K562 (cell line): ENCODE results near the gene MED16. TPM values are rescaled to one million over a fixed set of nuclear protein-coding genes. Genes with fewer than 3 reads are reported as not detected.
A peak's percentile ranks its signal among the peaks of the same experiment; 100 is the strongest.

Experiments
- CC2D1A ChIP-seq: fragments of 450-650 bp; IDR thresholded peaks from 2 replicates; pipeline ENCODE4 v1.6.1; 2017; ENCODE audit warnings: mild to moderate bottlenecking
- ESRRA ChIP-seq: fragments of 450-650 bp; IDR thresholded peaks from 2 replicates; pipeline ENCODE4 v1.6.1; 2014; ENCODE audit warnings: low read depth, mild to moderate bottlenecking, moderate library complexity, borderline replicate concordance
- HDAC1 ChIP-seq, 2 experiments: fragments of 450-650 bp; IDR thresholded peaks; 2 replicates each; pipeline ENCODE4 v1.6.1; 2016 to 2017; ENCODE audit warnings: inconsistent platforms in 1 of 2, mild to moderate bottlenecking in 1 of 2, moderate library complexity in 1 of 2
- HNRNPH1 ChIP-seq: fragments of 200-400 bp; formaldehyde crosslinking; optimal IDR thresholded peaks from 2 replicates; pipeline ENCODE3; 2017; ENCODE audit warnings: low read depth, mild to moderate bottlenecking, low read length, moderate library complexity
- JUND ChIP-seq, 2 experiments: IDR thresholded peaks; 2 replicates in 1 of 2; 3 replicates in 1 of 2; pipeline ENCODE4 v1.6.1; 2011; ENCODE audit warnings: borderline replicate concordance in 2 of 2, low read depth in 2 of 2, low read length in 2 of 2, improper control_type of control experiment in 1 of 2, missing biosample characterization in 1 of 2, missing genetic modification characterization in 1 of 2, missing genetic modification reagents in 1 of 2
- KLF13 ChIP-seq: fragments of 450-650 bp; IDR thresholded peaks from 2 replicates; pipeline ENCODE4 v1.6.1; 2016; ENCODE audit warnings: missing genetic modification characterization, low read depth, mild to moderate bottlenecking, missing compliant biosample characterization, moderate library complexity, borderline replicate concordance
- MAFG ChIP-seq: fragments of 450-650 bp; conservative IDR thresholded peaks from 2 replicates; pipeline ENCODE4 v1.6.1; 2016; ENCODE audit warnings: missing genetic modification characterization, missing compliant biosample characterization
- MEIS2 ChIP-seq: fragments of 450-650 bp; IDR thresholded peaks from 2 replicates; pipeline ENCODE4 v1.6.1; 2014; ENCODE audit warnings: mild to moderate bottlenecking; ENCODE audit not compliant: partially characterized antibody
- NFYB ChIP-seq: IDR thresholded peaks from 2 replicates; pipeline ENCODE4 v1.6.1; 2011; ENCODE audit warnings: mild to moderate bottlenecking, moderate library complexity; ENCODE audit not compliant: insufficient read length; ENCODE audit errors: extremely low read depth
- NONO ChIP-seq, 2 experiments: fragments of 200-400 bp in 1 of 2; fragments of 450-650 bp in 1 of 2; formaldehyde crosslinking in 1 of 2; IDR thresholded peaks; 2 replicates each; pipeline ENCODE4 v1.6.1; 2017; ENCODE audit warnings: low read depth in 2 of 2, mild to moderate bottlenecking in 2 of 2, moderate library complexity in 2 of 2, low read length in 1 of 2
- POLR2G ChIP-seq: fragments of 200-400 bp; formaldehyde crosslinking; IDR thresholded peaks from 2 replicates; pipeline ENCODE4 v1.6.1; 2017; ENCODE audit warnings: low read depth, mild to moderate bottlenecking, antibody characterized with exemption, low read length, moderate library complexity
- RBM15 ChIP-seq: fragments of 200-400 bp; formaldehyde crosslinking; IDR thresholded peaks from 2 replicates; pipeline ENCODE4 v1.6.1; 2018; ENCODE audit warnings: mild to moderate bottlenecking, low read length, moderate library complexity; ENCODE audit not compliant: insufficient read depth
- SMC3 ChIP-seq: conservative IDR thresholded peaks from 2 replicates; pipeline ENCODE4 v1.6.1; 2011; ENCODE audit warnings: low read depth, low read length, improper control_type of control experiment; ENCODE audit not compliant: insufficient read depth
- THRAP3 ChIP-seq: fragments of 450-650 bp; IDR thresholded peaks from 2 replicates; pipeline ENCODE4 v1.6.1; 2016; ENCODE audit warnings: mild to moderate bottlenecking, inconsistent platforms, borderline replicate concordance
- ZNF311 ChIP-seq: fragments of 250-450 bp; sonication (Bioruptor Pico); IDR thresholded peaks from 2 replicates; pipeline ENCODE4 v1.4.0; 2020; ENCODE audit warnings: mild to moderate bottlenecking, moderate library complexity
- ZNF511 ChIP-seq: sonication (generic); formaldehyde crosslinking; IDR thresholded peaks from 2 replicates; pipeline ENCODE4 v1.8.0; 2022; ENCODE audit warnings: mild to moderate bottlenecking, missing genetic modification reagents
- ZSCAN32 ChIP-seq: fragments of 450-650 bp; formaldehyde crosslinking; IDR thresholded peaks from 2 replicates; pipeline ENCODE4 v1.4.0; 2020; ENCODE audit warnings: mild to moderate bottlenecking, moderate library complexity
- polyA plus RNA-seq, 8 experiments: library from polyadenylated mRNA; depleted of rRNA in 4 of 8; stranded (reverse) in 5 of 8; unstranded in 3 of 8; fragments of >200 nt; fragmentation: Nextera tagmentation in 2 of 8; fragmentation: Illumina TruSeq in 1 of 8; extraction: Ambion mirVana in 2 of 8; extraction: Trizol in 1 of 8; gene quantifications; 2 replicates each; pipeline versions ENCODE4 v1.2.1 to v1.2.3, GENCODE V29; 2011 to 2014; ENCODE audit warnings: inconsistent platforms in 1 of 8, missing spikeins in 1 of 8
- total RNA-seq, 7 experiments: library from RNA; depleted of rRNA in 6 of 7; stranded (reverse); fragments of >200 nt in 6 of 7; fragmentation: Illumina TruSeq in 2 of 7; extraction: Trizol in 2 of 7; gene quantifications; 2 replicates each; pipeline versions ENCODE4 v1.2.1 to v1.2.3, GENCODE V29; 2011 to 2021; ENCODE audit warnings: low replicate concordance in 1 of 7
- TF ChIP-seq, protein P1 (sequence below), 2 experiments: fragments of 450-650 bp in 1 of 2; sonication (generic) in 1 of 2; formaldehyde crosslinking in 1 of 2; IDR thresholded peaks; 2 replicates each; pipeline versions ENCODE4 v1.7.1 to v1.9.0; 2016 to 2022; ENCODE audit warnings: inconsistent platforms in 1 of 2, mild to moderate bottlenecking in 1 of 2, missing genetic modification reagents in 1 of 2

The MED16 gene
- total and polyA plus RNA-seq, 9 of the 15 experiments (the other 6 are each of a cell fraction or from before 2014, with no cell fraction given) = 0.89 to 59.9 (median 8.6) TPM

GRCh38 chr19:872266-872951 is 20.6 kb downstream of the MED16 start (continued):
- TF ChIP-seq ZNF511 (CRISPR knock-in tag) (no peak), NONO (IDR thresholded peaks at IDR 0.05; ENCODE audit: low read depth in 2 of 2, low read length in 1 of 2) (no peak), MEIS2 (no peak), CC2D1A (no peak), HNRNPH1 (no peak), POLR2G (peak; percentile 70), KLF13 (tag) (no peak), THRAP3 (no peak), ZNF311 (CRISPR knock-in tag) (no peak), ESRRA (no peak), MAFG (tag) (no peak), RBM15 (no peak), HDAC1 (IDR thresholded peaks at IDR 0.05) (0 out of 4 replicates have a peak, but pooled peaks of 1 of the 2 experiments have one; percentile 53), JUND (IDR thresholded peaks at IDR 0.05; ENCODE audit: borderline replicate concordance, low read depth, low read length) (no peak), JUND (tag; IDR thresholded peaks at IDR 0.05; ENCODE audit: borderline replicate concordance, low read depth, low read length) (no peak), SMC3 (no peak), NFYB (no peak), ZSCAN32 (CRISPR knock-in tag) (no peak)
- TF ChIP-seq, protein P1, sequence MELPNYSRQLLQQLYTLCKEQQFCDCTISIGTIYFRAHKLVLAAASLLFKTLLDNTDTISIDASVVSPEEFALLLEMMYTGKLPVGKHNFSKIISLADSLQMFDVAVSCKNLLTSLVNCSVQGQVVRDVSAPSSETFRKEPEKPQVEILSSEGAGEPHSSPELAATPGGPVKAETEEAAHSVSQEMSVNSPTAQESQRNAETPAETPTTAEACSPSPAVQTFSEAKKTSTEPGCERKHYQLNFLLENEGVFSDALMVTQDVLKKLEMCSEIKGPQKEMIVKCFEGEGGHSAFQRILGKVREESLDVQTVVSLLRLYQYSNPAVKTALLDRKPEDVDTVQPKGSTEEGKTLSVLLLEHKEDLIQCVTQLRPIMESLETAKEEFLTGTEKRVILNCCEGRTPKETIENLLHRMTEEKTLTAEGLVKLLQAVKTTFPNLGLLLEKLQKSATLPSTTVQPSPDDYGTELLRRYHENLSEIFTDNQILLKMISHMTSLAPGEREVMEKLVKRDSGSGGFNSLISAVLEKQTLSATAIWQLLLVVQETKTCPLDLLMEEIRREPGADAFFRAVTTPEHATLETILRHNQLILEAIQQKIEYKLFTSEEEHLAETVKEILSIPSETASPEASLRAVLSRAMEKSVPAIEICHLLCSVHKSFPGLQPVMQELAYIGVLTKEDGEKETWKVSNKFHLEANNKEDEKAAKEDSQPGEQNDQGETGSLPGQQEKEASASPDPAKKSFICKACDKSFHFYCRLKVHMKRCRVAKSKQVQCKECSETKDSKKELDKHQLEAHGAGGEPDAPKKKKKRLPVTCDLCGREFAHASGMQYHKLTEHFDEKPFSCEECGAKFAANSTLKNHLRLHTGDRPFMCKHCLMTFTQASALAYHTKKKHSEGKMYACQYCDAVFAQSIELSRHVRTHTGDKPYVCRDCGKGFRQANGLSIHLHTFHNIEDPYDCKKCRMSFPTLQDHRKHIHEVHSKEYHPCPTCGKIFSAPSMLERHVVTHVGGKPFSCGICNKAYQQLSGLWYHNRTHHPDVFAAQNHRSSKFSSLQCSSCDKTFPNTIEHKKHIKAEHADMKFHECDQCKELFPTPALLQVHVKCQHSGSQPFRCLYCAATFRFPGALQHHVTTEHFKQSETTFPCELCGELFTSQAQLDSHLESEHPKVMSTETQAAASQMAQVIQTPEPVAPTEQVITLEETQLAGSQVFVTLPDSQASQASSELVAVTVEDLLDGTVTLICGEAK (IDR thresholded peaks at IDR 0.05) = no peak
- TF ChIP-seq, protein P1 (CRISPR knock-in tag; IDR thresholded peaks at IDR 0.05) = no peak
